CD4-positive, alpha-beta T cell treated with Interleukin-6 at 100 ng/mL for 8 hours (primary cell): ENCODE results near the gene THUMPD3.

ENCODE experiments used
- DNase-seq: peaks from one replicate; pipeline ENCODE4 v3.0.0-alpha.2; 2020; ENCODE audit warnings: mixed read lengths, low spot score

The THUMPD3 gene

DNA sequence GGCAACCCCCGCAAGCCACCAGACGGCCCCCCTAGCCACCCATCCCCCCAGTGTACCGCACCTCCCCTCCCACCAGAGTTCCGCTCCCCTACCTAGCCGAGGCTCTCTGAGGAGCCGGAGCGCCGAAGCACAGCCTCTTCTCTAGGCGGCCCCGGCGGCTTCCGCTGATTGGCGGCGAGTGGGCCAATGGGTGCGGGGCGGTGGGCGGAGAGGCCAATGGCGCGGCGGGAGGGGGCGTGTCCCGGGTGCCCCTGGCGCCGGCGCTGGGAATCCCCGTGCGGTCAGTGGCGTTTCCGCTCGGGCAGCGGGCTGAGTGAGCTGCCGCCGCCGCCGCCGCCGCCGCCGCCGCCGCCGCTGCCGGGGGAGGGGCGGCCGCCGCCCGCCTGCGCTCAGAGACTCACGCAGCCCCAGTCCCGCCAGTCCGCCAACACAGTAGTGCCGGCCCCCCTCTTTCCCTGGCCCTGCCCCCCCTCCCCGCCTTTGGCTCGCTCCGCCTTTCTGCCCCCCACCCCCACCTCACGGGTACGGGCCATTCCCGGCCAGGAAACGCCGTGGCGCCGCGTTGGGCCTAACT lies 34.6 kb downstream of the THUMPD3 start, which contains the start of gene SETD5:
Gene SETD5 (plus strand): TSS at position 284 of the 574 bp plus-strand sequence. CDS start 31,324 bp downstream, outside the sequence.
- DNase-seq, result peak; percentile 98

DNA sequence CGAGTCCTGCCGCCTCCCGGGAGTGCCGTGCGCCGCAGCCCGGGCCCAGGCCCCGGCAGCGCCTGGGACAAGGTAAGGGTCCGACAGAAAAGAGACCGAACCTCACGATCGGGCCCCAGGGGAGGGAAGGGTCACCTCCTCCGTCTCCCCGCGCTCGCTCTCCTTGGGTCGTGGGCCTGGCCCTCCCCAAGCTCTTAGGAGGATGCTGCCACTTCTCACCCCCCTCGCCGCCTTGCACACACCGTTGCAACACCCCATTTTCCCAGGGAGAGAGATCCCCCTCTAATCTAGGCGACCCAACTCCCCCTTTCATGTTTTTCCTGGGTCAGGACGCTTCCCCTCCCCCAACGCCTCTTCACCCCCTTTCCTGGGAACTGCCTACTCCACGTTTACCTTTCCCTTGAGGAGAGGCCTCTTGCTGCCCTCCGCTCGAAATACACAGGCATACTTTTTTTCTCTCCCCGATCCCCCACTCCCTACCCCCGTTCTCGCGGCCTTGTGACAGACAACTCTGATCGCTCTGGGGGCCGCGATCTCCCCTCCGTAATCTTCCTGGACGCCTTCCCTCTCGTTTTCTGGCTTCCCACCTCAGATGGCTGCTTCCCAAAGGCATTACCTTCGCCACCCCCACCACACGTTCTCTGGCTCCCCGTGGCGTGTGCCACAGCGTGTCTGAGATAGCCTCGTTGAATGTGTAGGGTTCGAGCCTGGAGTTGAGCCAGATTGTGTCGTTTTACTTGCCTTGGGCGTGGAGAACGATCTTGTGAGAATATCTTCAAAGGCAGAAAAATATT lies 35.2 kb downstream of the THUMPD3 start:
- peak; percentile 4 for DNase-seq

DNA sequence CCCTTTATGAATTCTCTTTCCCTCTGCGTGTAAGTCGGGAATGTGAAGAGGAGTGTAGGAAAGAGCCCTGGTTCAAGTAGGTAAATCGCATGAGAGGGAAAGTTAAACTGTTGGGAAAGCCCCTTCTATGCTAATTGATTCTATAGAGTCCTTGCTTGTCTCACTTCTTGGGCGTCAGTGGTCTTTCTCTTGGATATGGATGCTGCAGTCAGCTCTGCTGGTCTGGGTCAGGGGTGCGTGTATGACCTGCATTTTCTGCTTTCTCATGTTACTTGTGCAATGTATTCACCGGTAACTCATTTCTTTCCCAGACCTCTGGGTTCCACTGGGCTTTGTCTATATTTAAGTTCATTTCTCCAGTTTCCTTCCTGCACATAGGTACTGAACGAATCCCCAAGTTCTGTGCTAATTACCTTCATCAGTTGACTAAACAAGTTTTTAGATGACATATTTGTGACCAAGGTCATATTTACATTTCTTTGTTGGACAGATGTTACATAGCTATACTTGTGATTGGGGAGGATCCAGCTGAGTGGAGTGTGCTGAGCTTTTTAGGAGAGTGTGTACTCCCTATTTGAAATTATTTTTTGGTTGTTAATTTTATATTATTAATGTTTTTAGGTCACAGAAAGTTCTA lies 36.0 kb downstream of the THUMPD3 start:
- peak; percentile 14 for DNase-seq

DNA sequence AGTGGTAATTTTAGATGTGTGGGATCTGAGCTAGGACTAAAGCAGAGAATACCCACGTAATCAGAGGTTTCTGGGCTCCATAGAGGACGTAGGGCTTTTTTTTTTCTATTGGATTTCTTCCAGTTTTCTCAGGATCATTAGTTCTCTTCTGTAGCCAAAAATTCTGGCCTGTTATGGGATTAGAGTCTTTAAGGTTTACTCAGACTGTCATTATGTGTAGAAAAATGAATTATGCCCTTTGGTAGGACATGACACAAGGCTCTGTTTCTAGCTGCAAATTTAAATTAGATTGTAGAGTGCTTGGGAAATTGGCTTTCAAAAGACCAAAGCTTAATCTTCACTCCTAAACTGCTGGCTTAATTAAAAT lies 36.5 kb downstream of the THUMPD3 start:
- DNase-seq, result no peak

DNA sequence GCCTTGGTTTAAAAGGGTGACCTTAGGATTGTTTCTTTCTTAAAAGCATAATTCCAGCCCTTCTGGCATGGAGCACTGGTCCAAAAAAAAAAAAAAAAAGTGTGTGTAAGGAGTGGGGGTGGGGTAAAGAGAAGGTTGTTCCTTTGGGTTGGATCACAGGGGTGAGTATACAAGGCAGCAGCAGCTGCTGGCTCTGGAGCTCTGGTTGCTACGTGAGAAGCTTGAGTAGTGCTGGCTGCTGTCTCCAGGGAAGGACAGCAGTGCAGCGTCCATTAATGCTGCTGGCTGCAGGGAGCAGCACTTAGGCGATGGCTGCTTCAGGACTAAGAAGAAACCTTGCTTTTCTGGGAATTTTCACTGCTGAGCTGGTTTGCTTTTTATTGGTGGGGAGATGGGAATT lies 36.9 kb downstream of the THUMPD3 start:
- peak; percentile 2 for DNase-seq

DNA sequence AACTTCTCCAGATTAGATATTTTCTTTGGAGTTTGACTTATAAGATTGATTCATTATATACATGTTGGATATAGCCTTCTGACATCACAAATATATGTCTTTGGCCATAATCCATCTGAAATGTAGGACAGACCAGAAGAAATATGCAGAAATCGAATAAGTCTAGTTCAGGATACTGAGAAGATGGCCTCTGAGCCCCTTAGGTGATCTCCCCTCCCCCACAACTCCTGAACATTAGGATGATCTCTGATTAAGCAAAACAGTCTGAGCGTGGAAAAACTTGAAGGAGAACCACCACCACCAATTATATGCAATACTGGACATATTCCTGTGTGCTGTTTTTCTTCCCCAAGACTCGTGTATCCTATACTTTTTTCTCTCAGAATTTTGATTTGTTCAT lies 37.8 kb downstream of the THUMPD3 start:
- DNase-seq, result no peak

DNA sequence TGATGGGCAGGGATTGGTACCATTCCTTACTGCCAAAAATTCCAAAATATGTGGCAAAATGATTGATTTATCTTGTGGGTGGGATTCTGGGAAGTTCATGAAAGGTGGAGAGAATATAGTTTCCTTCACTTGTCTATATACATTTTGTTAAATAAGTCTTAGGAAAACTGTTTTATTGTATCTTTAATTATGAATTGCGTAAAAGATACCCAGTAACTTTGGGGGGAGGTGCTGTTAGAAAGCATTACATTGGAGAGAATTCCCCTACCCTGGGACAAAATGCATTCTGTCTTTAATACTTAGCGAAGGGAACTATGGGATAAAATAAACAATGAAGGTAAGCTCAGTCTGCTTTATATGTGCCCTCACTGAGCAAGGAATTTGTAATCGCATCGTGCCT lies 39.1 kb downstream of the THUMPD3 start:
- no peak for DNase-seq

DNA sequence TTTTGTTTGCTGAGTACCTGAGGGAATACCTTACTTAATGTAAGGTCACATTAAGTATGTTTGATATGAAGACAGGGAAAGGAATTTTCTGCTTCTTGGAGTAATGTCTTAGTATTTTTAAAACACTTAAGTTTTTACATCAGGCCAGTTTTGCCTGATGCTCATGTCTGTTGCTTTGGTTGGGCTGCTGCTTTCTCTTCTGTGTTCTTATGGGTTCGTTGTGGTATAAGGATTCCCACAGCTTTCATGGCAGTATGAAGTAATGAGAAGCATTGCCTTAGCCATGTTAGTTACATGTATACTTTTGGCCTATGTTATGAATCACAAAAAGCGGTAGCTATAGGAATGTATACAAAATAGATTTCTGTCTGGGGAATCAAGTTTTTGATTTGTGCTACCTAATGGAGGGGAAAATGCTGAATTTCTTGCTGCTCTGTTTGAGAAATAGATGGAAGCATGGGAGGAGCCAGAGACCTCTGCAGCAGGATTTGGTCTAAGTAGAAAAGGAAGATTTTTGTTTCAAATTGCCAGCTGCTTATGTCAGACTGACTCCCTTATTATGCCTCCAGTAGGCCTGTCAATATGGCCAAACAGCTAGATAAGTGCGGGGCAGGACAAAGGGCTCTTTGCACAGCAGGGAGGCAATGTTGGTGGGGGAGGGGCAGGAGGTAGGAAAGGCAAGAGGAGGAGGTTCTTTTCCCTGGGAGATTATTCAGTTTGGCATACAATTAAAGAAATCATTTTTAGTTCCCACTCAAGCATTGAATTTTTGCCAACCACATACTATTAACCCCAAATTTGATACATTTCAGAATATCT lies 39.8 kb downstream of the THUMPD3 start:
- DNase-seq, result no peak

DNA sequence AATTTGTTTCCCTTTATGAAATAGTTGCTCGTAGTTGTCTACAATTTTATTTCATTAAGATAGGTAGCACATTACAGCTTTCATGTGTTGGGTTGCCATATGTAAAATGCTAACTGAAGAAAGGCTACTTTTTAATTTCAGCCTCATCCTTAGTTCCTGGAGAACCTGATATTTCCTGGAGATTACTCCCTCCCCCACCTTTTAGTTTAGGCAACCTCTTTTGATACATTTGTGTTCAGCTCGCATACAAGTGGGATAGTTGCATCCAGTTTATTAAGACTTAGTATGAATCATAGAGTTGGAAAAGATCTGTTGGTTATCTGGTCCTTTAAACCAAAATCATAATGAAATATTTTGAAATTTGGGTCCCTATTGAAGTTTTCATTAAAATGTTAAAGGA lies 40.6 kb downstream of the THUMPD3 start:
- DNase-seq, result no peak

DNA sequence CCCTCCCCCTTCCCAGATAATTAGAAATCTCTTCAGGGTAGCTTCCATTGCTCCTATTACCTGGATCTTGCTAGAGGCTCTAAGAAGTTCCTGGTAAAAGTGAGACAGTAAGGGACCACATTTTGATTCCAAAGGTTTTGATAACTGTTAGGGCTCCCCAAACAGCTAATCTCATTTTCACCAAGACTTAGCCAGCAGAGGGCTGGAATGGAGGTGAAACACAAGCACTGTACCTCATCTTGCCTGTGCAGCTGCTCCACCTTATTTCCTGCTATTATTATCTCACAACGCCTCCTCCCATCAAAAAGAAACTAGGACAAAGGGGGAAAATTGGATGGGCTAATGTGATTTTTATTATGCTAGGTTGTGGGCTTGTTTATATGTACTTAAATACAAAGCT lies 41.8 kb downstream of the THUMPD3 start:
- no peak for DNase-seq

DNA sequence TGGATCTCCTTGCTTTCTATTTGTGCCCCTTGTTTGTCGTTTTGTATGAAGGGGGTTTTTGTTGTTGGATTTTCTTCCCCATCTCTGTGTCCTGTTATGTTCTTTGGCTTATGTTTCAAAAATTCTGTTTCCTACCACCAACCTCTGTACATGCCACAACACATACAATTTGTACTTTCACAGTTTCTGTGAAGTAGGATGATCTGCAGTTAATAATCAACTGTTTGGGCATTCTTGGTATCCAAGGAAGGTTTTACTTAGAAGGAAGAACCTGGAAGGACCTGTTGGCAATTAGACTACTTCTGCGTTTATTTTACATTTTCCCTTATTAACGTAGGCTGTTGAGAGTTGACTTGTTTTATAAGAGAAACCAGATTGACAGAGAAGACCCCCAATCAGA lies 42.9 kb downstream of the THUMPD3 start:
- no peak for DNase-seq

DNA sequence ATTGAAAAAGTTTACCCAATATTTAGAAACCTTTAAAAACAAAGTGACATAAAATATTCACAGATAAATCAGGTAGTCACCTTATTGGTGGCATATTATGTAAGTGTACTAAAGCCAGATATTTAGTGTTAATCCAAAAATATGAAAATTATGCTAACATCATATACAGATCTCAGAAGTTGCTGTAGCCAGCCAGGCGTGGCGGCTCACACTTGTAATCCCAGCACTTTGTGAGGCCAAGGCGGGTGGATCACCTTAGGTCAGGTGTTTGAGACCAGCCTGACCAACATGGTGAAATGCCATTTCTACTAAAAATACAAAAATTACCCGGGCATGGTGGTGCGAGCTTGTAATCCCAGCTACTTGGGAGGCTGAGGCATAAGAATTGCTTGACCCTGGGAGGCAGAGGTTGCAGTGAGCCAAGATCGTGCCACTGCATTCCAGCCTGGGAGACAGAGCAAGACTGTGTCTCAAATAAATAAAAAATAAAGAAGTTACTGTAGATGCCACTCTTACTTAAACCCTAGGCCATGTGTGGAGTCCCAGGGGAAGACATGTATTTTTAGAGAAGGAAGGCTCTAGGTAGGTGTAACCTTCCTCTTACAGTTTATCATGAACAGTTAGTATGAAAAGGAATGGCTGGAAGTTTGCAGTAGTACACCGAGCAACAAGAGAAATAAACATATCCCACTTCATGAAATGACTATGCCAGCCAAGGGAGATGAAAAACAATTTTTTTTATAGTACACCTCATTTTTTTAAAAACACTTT lies 44.2 kb downstream of the THUMPD3 start:
- DNase-seq, result no peak

DNA sequence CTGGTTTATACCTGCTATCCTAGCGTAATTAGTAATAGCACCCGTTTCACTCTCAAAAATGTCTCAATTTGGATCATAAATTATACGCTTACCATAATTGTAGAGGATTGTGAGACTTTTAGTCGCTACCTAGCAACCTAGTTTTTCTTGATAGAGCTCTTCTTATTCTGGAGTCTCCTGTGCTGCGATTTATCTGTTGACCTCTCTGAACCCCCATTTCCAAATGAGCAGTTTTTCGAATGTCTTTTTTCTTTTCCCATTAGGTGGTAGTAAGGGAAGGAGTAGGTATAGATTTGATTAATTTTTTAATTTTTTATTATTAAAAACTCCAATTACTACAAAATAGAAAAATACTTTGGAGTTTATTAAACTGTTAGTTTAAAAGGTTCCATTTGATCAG lies 45.2 kb downstream of the THUMPD3 start:
- DNase-seq, result no peak

DNA sequence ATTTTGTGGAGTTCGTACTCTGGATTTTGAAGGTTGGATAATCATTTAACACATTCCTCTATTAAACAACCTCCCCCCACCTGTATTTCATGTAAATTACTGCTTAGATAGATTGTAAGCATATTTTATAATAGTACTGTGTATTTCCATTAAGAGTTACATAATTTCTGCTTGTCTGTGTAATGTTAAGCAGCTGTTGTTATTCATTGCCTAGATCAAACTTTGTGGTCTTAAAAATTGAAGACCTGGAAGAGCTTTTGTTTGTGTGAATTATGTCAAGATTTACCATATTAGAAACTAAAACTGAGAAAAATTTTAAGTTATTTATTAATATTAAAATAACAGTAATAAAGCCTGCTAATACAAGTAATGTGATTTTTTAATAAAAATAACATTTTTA lies 45.7 kb downstream of the THUMPD3 start:
- no peak for DNase-seq

DNA sequence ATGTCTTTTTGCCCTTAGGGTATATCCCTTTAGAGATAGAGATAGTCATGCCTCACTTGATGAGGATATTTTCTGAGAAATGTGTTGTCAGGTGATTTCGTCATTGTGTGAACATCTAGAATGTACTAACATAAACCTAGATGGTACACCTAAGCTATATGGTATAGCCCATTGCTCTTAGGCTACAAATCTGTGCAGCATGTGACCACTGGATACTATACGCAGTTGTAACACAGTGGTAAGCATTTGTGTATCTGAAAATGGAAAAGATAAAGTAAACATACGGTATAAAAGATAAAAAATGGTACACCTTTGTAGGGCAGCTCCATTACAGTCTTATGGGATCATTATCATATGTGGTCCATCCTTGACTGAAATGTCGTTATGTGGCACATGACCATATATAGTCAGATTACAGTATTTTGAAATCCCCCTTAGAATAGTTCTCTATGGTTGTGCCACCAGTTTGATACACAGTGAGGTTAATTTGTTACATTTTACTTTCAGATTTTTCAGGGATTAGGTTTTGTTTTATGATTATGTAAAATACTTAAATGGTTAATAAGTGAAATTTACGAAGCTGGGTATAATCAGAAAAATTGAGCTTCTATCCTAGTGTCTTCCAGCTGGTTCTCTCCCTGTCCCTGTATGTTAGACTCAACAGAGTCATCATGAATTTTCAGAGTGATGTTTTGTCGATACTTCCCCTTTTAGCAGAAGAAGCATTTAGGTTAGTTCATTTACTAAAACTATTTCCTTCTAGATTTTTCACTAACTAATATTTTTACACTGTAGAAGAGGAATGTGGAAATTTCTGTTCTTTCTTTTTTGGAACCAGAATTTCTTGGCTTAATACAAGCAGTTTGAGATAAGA lies 47.4 kb downstream of the THUMPD3 start:
- no peak for DNase-seq

DNA sequence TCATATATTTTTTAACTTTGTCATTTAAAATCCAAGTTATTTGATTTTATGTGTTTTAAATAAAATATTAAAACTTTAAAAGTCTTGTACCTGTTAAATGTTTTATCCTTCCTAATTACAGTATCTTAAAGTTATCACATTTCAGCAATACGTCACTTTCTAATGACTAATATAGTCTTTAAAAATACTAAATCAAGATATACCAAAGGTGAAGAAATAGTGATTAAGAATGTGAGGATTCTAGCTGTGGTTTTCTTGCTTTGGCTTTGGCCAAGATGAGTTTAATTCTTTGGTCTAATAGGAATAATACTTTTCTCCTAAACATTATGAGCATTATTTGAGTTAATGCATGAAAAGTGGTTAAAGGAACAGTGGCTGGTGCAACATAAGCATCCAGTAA lies 48.4 kb downstream of the THUMPD3 start:
- DNase-seq, result no peak

DNA sequence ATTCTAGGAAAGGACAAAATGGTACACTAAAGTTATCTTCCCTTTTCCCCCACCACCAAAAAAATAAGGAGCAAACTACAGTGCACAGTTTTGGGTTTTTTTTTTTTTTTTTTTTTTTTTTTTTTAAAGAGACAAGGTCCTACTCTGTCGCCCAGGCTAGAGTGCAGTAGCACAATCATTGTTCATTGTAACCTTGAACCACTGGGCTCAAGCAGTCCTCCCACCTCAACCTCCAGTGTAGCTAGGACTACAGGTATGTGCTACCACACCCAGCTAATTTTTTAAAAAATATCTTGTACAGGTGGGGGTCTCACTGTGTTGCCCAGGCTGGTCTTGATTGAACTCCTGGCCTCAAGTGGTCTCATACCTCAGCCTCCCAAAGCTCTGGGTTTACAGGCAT lies 49.4 kb downstream of the THUMPD3 start:
- DNase-seq, result no peak

DNA sequence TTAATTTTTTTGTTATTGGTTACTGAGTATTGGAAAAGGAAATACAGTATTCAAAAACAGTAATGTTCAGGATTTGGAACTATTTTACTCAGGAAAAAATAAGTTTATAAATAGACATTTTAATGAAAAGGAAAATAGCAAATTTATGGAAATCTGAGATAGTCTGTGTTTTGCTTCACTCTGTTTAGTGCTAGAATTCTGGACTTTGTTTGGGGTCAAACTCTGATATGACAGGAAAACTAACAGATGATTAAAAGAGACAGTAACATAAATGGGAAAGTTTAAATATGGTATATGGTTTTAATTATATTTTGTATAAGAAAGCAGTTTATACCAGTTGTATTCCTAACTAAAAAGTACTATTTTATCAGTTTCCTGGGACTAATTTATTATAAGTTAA lies 52.0 kb downstream of the THUMPD3 start:
- no peak for DNase-seq

DNA sequence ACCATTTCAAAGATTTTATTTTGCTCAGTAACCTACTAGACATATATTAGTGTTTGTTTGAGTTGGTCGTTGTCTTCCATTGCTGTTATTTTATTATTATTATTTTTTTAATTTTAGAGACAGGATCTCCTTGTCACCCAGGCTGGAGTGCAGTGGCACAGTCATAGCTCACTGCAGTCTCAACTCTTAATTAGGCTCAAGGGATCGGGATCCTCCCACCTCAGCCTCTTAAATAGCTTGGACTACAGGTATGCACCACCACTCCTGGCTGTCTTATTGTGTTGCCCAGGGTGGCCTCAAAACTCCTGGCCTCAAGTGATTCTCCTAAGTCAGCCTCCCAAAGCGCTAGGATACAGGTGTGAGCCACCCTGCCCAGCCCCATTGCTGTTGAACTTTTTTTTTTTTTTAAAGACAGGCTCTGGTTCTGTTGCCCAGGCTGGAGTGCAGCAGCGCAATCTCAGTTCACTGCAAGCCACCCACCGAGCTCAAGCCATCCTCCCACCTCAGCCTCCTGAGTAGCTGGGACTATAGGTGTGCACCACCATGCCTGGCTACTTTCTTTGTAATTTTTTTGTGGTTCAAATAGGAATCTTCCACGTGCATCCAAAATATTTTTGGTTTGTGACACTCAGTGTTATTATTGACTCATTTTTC lies 52.8 kb downstream of the THUMPD3 start:
- DNase-seq, result no peak

DNA sequence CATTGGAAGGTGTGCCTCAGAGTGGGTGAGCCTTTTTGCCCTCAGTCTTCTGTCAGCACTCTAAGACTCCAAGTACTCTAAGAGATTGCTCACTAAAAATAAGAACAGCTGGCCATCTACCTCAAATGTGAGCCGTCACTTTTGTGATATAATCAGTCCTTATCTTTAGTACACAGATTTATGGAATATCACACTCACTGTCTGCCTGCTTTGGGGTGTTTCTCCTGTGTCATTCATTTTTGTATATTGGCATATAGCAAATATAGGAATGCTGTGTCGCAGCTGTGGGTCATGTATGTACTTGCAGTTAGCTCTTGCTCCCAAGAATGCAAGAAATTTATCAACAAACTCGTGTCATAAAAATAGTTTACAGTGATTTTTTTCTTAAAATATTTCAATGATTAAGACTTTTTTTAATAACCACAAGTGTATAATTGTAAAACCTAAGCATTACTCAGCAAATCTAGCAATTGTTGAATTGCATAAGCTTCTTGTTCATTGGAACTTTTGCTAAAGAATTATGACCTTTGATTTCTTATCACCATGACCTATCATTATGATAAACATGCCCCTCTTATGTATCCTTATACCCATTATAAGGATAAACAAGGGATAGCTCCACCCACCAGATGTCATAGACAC lies 53.4 kb downstream of the THUMPD3 start:
- DNase-seq, result no peak
